ENCODE data around the gene HS1BP3.

HS1BP3 gene

DNA sequence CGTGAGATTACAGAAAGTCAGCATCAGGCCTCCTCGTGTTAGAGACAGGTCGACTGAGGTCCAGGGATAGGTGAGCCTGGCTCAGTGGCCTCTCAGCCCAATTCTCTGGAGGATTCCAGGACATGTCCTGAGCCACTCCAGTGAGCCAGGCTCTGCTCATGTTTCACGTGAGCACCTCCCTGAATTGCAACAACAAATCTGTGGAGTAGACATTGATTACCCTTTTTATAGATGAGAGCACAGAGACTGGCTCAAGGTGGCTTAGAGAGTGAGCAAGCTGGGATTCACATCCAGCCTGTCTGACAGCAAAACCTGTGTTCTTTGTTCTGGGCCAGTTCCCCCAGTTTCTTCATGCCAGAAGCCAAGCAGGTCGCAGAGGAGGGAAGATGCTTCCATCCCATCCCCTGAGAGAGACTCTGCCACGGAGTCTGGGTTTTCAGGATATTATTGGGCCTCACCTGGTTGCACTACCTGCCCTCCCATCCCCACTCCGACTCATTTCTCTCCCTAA, 46.4 kb downstream of the HS1BP3 start:
- Histone ChIP-seq H3K27me3 (ENCODE audit: control insufficient read depth, insufficient read depth, low read length) (no peaks in the 10 kb centered on the region), H3K4me3 (ENCODE audit: low read depth, low read length) (no peak overlapping the region), H3K9ac (ENCODE audit: low read depth, low read length) (no peak overlapping the region), H3K9me3 (ENCODE audit: control insufficient read depth, insufficient read depth, low read length) (no peaks in the 10 kb centered on the region), H3K36me3 (ENCODE audit: control insufficient read depth, insufficient read depth, low read length) (no peaks in the 10 kb centered on the region), H3K4me1 (ENCODE audit: control insufficient read depth, insufficient read depth, low read length) (no peaks in the 10 kb centered on the region)

DNA sequence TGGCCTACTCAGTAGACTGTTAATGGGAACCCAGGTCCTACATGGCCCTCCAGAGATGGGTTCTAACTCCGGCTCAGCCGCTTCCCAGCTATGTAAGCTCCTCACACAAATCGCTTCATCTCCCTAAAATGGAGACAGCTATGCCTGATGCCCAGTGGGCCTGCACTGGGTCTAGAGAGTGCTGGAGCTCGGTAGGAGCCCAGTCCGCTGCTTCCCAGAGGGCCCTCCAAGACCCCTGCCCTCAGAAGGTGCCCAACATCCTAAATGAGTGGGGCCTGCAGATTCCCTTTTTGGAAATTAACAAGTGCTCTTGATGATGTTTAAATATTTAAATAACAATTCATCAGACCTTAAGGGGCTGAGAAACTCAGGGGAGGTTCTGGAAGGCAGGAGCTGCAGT, 47.1 kb downstream of the HS1BP3 start:
- no peaks in the 10 kb centered on the region for H3K4me1 ChIP-seq (ENCODE audit: control insufficient read depth, insufficient read depth, low read length)
- no peaks in the 10 kb centered on the region for H3K9me3 ChIP-seq (ENCODE audit: control insufficient read depth, insufficient read depth, low read length)
- H3K4me3 ChIP-seq (ENCODE audit: low read depth, low read length) = no peak overlapping the region
- H3K36me3 ChIP-seq (ENCODE audit: control insufficient read depth, insufficient read depth, low read length) = no peaks in the 10 kb centered on the region
- H3K9ac ChIP-seq (ENCODE audit: low read depth, low read length) = no peak overlapping the region
- no peaks in the 10 kb centered on the region for H3K27me3 ChIP-seq (ENCODE audit: control insufficient read depth, insufficient read depth, low read length)

DNA sequence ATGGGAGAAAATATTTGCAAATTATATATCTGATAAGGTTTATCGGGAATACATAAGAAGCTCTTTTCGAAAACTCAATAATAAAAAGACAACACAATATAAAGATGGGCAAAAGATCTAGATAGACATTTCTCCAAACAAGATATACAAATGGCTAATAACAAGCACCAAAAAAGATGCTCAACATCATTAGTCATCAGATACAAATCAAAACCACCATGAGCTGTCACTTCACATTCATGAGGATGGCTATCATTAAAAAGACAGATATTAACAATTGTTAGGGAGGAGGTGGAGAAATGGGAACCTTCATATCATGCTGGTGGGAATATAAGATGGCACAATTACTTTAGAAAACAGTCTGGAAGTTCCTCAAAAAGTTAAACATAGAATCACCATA, 48.1 kb downstream of the HS1BP3 start:
- no peaks in the 10 kb centered on the region for H3K27me3 ChIP-seq (ENCODE audit: control insufficient read depth, insufficient read depth, low read length)
- H3K4me1 ChIP-seq (ENCODE audit: control insufficient read depth, insufficient read depth, low read length) = no peaks in the 10 kb centered on the region
- H3K36me3 ChIP-seq (ENCODE audit: control insufficient read depth, insufficient read depth, low read length) = no peaks in the 10 kb centered on the region
- no peak overlapping the region for H3K4me3 ChIP-seq (ENCODE audit: low read depth, low read length)
- H3K9ac ChIP-seq (ENCODE audit: low read depth, low read length) = no peak overlapping the region
- H3K9me3 ChIP-seq (ENCODE audit: control insufficient read depth, insufficient read depth, low read length) = no peaks in the 10 kb centered on the region

DNA sequence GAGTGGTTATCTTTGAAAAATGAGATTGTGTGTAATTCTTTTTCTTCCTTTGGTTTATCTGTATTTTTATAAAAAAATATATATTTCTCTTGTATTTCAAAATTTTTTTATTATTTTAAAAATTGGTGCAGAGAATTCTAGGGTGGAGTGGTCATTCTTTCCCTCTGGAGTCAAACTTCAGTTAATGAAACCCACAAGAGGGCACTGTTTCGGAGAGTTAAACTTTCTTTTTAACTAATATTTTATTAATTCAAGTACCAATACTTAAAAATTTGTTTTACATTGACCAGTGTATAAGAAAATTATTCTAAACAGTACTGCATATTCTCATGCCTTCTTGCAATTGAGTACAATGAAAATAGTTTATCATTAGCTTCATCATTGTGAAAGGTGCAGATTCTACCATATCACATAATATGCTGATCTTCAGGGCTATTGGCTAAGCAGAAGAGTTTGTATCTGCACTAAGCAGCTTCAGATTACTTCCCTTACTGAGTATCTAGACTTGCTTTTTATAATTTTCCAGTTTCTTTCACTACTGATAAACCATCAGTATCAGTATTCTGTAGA, 50.1 kb downstream of the HS1BP3 start:
- H3K4me1 ChIP-seq (ENCODE audit: control insufficient read depth, insufficient read depth, low read length) = no peaks in the 10 kb centered on the region
- H3K4me3 ChIP-seq (ENCODE audit: low read depth, low read length) = no peak overlapping the region
- H3K27me3 ChIP-seq (ENCODE audit: control insufficient read depth, insufficient read depth, low read length) = no peaks in the 10 kb centered on the region

DNA sequence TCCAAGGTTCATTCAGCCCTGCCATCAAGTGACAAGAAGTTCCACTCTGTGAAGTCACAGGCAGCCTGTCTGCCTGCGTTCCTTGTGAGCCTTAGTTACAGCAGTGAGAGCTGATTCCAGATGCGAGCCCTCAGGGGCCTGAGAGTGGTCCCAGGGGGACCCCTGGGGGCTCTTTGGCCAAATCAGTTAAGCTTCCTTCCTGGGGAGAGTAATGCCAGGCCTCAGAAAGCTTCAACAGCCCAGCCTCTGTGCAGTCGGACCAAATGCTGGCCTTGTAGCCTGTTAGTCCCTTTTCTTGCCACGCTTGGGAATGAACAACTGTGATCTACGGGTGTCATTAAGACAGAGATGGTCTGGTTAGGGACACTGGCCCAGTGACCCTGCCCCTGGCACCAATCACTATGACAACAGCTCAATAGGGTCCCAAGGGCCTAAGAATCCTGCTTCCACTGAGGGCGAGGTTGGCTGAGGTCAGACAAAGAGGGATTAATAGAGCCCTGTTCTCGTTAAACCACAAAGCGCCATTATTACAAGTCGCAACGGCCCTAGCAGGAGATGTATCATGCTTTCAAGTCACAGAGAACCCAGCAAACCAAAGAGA, 50.9 kb downstream of the HS1BP3 start:
- H3K4me1 ChIP-seq (ENCODE audit: control insufficient read depth, insufficient read depth, low read length) = no peaks in the 10 kb centered on the region
- H3K27me3 ChIP-seq (ENCODE audit: control insufficient read depth, insufficient read depth, low read length) = no peaks in the 10 kb centered on the region
- no peaks in the 10 kb centered on the region for H3K36me3 ChIP-seq (ENCODE audit: control insufficient read depth, insufficient read depth, low read length)
- no peak overlapping the region for H3K9ac ChIP-seq (ENCODE audit: low read depth, low read length)
- H3K9me3 ChIP-seq (ENCODE audit: control insufficient read depth, insufficient read depth, low read length) = no peaks in the 10 kb centered on the region
- no peak overlapping the region for H3K4me3 ChIP-seq (ENCODE audit: low read depth, low read length)

More for the DNA sequence above, 50.1 kb downstream of the HS1BP3 start:
- Histone ChIP-seq H3K36me3 (ENCODE audit: control insufficient read depth, insufficient read depth, low read length) (no peaks in the 10 kb centered on the region), H3K9me3 (ENCODE audit: control insufficient read depth, insufficient read depth, low read length) (no peaks in the 10 kb centered on the region), H3K9ac (ENCODE audit: low read depth, low read length) (no peak overlapping the region)

DNA sequence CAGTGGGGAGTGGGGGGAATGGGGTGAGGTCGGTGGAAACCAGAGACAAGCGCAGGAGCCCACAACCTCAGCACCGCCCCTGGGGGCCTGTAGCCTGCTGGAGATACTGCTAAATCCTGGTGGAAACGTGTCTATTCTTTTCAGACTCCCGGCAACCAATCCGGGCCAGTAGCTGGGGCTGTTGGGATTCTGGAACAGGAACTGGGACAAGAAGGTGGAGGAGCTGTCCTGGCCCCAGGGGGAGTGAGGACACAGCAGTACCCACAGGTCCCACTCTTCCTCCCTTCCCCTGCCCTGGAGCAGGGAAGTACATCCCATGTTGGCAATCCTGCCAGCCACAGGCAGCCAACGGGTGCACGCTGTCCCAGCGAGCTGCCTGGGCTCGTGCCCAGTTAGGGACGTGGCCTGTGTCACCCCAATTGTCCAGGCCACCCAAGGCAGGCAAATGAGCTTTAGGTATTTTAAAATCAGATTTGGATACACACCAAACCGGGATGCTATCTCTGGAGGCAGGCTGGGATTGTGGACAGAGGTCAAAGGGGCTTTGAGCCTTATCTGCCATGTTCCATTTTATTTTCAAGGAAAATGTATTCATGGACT, 51.8 kb downstream of the HS1BP3 start:
- H3K27me3 ChIP-seq (ENCODE audit: control insufficient read depth, insufficient read depth, low read length) = no peaks in the 10 kb centered on the region
- H3K4me3 ChIP-seq (ENCODE audit: low read depth, low read length) = no peak overlapping the region
- no peaks in the 10 kb centered on the region for H3K36me3 ChIP-seq (ENCODE audit: control insufficient read depth, insufficient read depth, low read length)
- no peaks in the 10 kb centered on the region for H3K4me1 ChIP-seq (ENCODE audit: control insufficient read depth, insufficient read depth, low read length)
- H3K9ac ChIP-seq (ENCODE audit: low read depth, low read length) = no peak overlapping the region
- no peaks in the 10 kb centered on the region for H3K9me3 ChIP-seq (ENCODE audit: control insufficient read depth, insufficient read depth, low read length)

DNA sequence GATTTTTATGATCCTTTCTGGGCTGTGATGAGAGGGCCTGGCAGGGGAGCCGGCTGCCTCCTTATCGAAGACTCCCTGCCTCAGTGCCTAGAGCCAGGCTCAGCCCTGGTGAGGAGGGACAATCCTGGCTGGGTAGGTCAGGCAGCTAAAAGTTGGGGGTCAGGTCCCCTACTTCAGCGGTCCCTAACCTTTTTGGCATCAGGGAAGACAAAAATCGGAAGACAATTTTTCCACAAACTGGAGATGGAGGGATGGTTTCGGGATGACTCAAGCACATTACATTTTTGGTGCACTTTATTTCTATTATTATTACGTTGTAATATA, 53.1 kb downstream of the HS1BP3 start:
- no peaks in the 10 kb centered on the region for H3K27me3 ChIP-seq (ENCODE audit: control insufficient read depth, insufficient read depth, low read length)
- no peaks in the 10 kb centered on the region for H3K9me3 ChIP-seq (ENCODE audit: control insufficient read depth, insufficient read depth, low read length)
- H3K36me3 ChIP-seq (ENCODE audit: control insufficient read depth, insufficient read depth, low read length) = no peaks in the 10 kb centered on the region
- no peak overlapping the region for H3K4me3 ChIP-seq (ENCODE audit: low read depth, low read length)
- no peaks in the 10 kb centered on the region for H3K4me1 ChIP-seq (ENCODE audit: control insufficient read depth, insufficient read depth, low read length)
- H3K9ac ChIP-seq (ENCODE audit: low read depth, low read length) = no peak overlapping the region

DNA sequence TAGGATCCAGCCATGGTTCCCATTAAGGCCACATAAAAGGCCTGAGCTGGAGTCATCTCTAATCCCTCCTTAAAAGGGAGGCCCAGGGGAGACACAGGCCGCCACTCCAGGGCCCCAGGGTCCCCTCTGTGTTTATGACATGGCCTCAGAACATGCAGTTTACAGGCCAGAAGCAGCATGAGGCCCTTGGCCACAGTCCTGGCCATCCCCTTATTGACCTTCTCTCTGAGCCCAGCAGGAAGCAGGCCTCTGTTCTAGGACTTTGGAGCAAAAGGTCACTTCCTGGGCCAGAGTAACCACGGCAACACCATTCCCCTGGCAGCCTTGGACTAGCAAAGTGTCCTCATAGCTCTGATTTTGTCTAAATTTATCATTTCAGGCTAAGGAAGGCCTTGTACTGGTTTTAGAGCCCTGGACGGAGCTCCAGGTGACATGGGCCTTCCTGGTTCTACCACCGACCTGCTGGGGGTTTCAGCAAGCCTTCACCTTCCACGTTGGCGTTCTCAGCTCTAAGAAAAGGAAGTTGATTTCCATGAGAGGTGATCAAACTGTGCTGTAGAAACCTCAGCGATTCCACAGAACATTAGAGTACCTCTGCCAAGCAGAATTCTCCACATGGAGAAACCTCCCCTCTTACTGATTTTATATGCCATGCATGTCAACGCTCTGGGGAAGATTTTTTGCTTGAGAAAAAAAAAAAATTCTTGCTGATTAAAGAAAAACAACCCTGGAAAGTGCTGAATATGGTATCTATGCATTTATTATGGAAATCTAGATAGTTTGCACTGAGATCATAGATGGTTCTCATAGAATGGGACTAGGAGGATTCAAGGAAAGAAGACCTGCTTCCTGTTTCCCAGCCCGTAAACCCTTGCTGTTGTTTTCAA, 53.7 kb downstream of the HS1BP3 start:
- Histone ChIP-seq H3K4me3 (ENCODE audit: low read depth, low read length) (no peak overlapping the region), H3K4me1 (ENCODE audit: control insufficient read depth, insufficient read depth, low read length) (peaks cover 2% of the 10 kb centered on the region), H3K9me3 (ENCODE audit: control insufficient read depth, insufficient read depth, low read length) (no peaks in the 10 kb centered on the region), H3K36me3 (ENCODE audit: control insufficient read depth, insufficient read depth, low read length) (no peaks in the 10 kb centered on the region), H3K9ac (ENCODE audit: low read depth, low read length) (no peak overlapping the region), H3K27me3 (ENCODE audit: control insufficient read depth, insufficient read depth, low read length) (peaks cover 2% of the 10 kb centered on the region)

DNA sequence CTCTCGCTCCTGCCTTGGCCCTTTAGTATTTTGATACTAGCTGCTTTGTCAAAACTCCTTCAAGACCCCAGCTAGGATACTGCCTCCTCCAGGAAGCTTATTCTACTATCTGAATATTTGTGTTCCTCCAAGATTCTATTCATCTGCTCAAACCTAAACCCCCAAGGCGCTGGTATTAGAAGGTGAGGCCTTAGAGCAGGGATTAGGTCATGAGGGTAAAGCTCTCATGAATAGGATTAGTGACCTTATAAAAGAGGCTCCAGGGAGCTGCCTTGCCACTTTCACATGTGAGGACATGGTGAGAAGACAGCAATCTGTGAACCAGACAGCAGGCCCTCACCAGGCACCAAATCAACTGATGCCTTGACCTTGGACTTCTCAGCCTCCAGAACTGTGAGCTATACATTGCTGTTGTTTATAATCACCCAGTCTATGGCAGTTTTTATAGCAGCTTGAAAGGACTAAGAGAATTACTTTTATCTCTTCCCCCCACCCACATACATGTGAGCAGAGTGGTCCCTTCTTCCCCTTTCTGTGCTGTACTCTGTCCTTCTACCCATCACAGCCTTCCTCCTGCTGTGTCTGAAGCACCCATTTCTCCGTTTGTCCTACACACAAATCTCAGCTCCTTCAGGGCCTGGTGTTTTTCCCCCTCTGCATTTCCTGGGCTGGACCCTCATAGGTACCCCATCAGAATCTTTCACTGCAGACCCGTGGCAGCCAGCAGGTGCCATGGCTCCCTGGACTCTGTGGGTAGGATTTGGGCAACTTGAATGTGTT, 54.5 kb downstream of the HS1BP3 start:
- Histone ChIP-seq H3K4me1 (ENCODE audit: control insufficient read depth, insufficient read depth, low read length) (peaks cover 2% of the 10 kb centered on the region), H3K27me3 (ENCODE audit: control insufficient read depth, insufficient read depth, low read length) (peaks cover 2% of the 10 kb centered on the region), H3K4me3 (ENCODE audit: low read depth, low read length) (no peak overlapping the region), H3K9me3 (ENCODE audit: control insufficient read depth, insufficient read depth, low read length) (no peaks in the 10 kb centered on the region), H3K36me3 (ENCODE audit: control insufficient read depth, insufficient read depth, low read length) (no peaks in the 10 kb centered on the region), H3K9ac (ENCODE audit: low read depth, low read length) (no peak overlapping the region)

DNA sequence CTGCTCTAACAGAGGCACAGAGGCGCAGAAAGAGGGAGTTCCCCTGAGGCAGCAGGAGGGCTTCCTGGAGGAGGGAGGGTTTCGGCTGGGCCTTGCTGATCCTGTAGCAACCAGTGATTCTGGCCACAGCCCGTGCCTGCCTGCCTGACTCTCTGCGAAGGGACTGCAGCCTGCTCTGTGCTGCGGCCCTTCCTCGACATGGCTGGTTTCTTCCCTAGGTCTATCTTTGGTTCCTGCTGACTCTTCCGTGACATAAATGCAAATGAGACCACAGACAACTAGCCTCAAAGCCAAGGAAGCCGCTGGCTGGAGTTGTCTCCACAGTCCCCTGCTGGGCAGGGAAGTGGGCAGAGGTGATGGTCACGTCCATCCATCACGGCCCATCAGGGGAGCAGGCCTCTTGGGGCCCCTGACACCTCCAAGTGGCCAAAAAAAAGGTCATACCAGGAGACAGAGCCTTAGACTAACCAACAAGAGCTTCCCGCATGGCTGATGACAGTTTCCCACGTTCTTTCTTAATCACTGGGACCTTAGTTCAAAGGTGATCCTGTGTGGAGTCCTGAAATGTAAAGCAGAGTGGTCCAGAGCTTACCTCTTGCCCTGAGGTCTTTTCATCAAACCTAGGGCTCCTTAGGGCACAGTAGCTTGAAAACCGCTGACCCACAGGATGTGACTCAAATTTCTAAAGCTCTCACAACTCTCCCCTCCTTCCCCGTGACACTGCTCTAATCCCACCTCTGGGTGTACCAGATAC, 55.3 kb downstream of the HS1BP3 start:
- H3K4me1 ChIP-seq (ENCODE audit: control insufficient read depth, insufficient read depth, low read length) = peaks cover 2% of the 10 kb centered on the region
- no peak overlapping the region for H3K9ac ChIP-seq (ENCODE audit: low read depth, low read length)
- peaks cover 2% of the 10 kb centered on the region for H3K27me3 ChIP-seq (ENCODE audit: control insufficient read depth, insufficient read depth, low read length)
- no peak overlapping the region for H3K4me3 ChIP-seq (ENCODE audit: low read depth, low read length)
- no peaks in the 10 kb centered on the region for H3K9me3 ChIP-seq (ENCODE audit: control insufficient read depth, insufficient read depth, low read length)
- H3K36me3 ChIP-seq (ENCODE audit: control insufficient read depth, insufficient read depth, low read length) = no peaks in the 10 kb centered on the region

DNA sequence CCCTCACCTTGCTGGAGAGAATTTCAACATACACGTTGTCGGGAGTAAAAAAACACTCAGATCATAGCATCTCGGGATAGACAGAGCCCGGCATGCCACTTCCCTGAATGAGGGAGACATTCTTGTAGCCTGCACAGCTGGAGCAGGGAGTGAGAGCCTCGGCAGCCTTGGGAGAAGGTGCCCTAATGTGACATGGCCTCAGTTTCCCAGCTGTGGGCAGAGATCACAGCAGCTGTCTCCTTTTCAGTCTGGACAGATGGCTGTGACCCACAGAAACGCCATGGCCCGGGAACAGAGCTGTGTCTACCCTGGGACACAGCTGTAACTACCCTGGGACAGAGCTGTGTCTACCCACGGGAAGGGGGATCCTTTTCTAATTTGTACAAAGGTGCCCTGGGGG, 55.9 kb downstream of the HS1BP3 start:
- no peaks in the 10 kb centered on the region for H3K36me3 ChIP-seq (ENCODE audit: control insufficient read depth, insufficient read depth, low read length)
- no peak overlapping the region for H3K9ac ChIP-seq (ENCODE audit: low read depth, low read length)
- H3K9me3 ChIP-seq (ENCODE audit: control insufficient read depth, insufficient read depth, low read length) = no peaks in the 10 kb centered on the region
- H3K4me3 ChIP-seq (ENCODE audit: low read depth, low read length) = no peak overlapping the region
- H3K4me1 ChIP-seq (ENCODE audit: control insufficient read depth, insufficient read depth, low read length) = peaks cover 2% of the 10 kb centered on the region
- peaks cover 2% of the 10 kb centered on the region for H3K27me3 ChIP-seq (ENCODE audit: control insufficient read depth, insufficient read depth, low read length)
